HG02885 (cell line): Measurements from ENCODE around the gene CMYA5.

Experiments used
- ATAC-seq: cut with Tn5 transposase; IDR thresholded peaks from one replicate; pipeline ENCODE4 v1.9.1; 2021; ENCODE audit warnings: mild to moderate bottlenecking; ENCODE audit not compliant: unreplicated experiment, poor library complexity

The CMYA5 gene

GRCh38 chr5:79792463-79792862 is 102.8 kb downstream of the CMYA5 start:
- ATAC-seq = no peak

- no peak for ATAC-seq
These were observed 103.7 kb downstream of the CMYA5 start for GRCh38 chr5:79793304-79793703.

GRCh38 chr5:79793722-79794121 is 104.1 kb downstream of the CMYA5 start:
- ATAC-seq = no peak

GRCh38 chr5:79794347-79794746 is 104.7 kb downstream of the CMYA5 start:
- ATAC-seq = no peak

GRCh38 chr5:79795764-79796398 is 106.2 kb downstream of the CMYA5 start:
- no peak for ATAC-seq

GRCh38 chr5:79798893-79799590 is 109.4 kb downstream of the CMYA5 start:
- ATAC-seq = no peak

GRCh38 chr5:79800979-79801827 is 111.6 kb downstream of the CMYA5 start:
- no peak for ATAC-seq

- ATAC-seq = no peak
These were observed 112.8 kb downstream of the CMYA5 start for GRCh38 chr5:79802406-79802805.

- no peak for ATAC-seq
These were observed 113.4 kb downstream of the CMYA5 start for GRCh38 chr5:79803007-79803406.

- no peak for ATAC-seq
These were observed 117.1 kb downstream of the CMYA5 start for GRCh38 chr5:79806741-79807140.

GRCh38 chr5:79809743-79810142 is 120.1 kb downstream of the CMYA5 start:
- ATAC-seq = no peak

GRCh38 chr5:79811081-79811480 is 121.4 kb downstream of the CMYA5 start:
- no peak for ATAC-seq

- ATAC-seq = no peak
These were observed 122.3 kb downstream of the CMYA5 start for GRCh38 chr5:79811904-79812303.

GRCh38 chr5:79814699-79815098 is 125.1 kb downstream of the CMYA5 start:
- no peak for ATAC-seq

GRCh38 chr5:79816014-79816413 is 126.4 kb downstream of the CMYA5 start:
- ATAC-seq = no peak

GRCh38 chr5:79820648-79821047 is 131.0 kb downstream of the CMYA5 start:
- ATAC-seq = no peak

GRCh38 chr5:79824444-79824843 is 134.8 kb downstream of the CMYA5 start:
- ATAC-seq = no peak

GRCh38 chr5:79825802-79826201 is 136.2 kb downstream of the CMYA5 start:
- ATAC-seq = no peak

GRCh38 chr5:79827159-79827629 is 137.6 kb downstream of the CMYA5 start:
- ATAC-seq = no peak

GRCh38 chr5:79829260-79829659 is 139.6 kb downstream of the CMYA5 start:
- no peak for ATAC-seq
